Measurements from ENCODE around the gene STRADA.
A peak's percentile ranks its signal among the peaks of the same experiment; 100 is the strongest.

Gene STRADA

GRCh38 chr17:63741408-63742173, at the start of gene STRADA:
Gene STRADA (minus strand): TSS chr17:63741799. CDS start chr17:63728369, 13,430 bp downstream.
- DNase-seq = peak; percentile 98

- no peak for DNase-seq
These were observed 48.5 kb upstream of the STRADA start for GRCh38 chr17:63790057-63790456.

- DNase-seq = peak; percentile 44
These were observed 45.5 kb upstream of the STRADA start for GRCh38 chr17:63786971-63787711.

- DNase-seq = no peak
These were observed 44.5 kb upstream of the STRADA start for GRCh38 chr17:63786117-63786516.

- no peak for DNase-seq
These were observed 44.0 kb upstream of the STRADA start for GRCh38 chr17:63785556-63785955.

GRCh38 chr17:63783522-63783921, 41.9 kb upstream of the STRADA start:
- DNase-seq = no peak

- no peak for DNase-seq
These were observed 39.3 kb upstream of the STRADA start for GRCh38 chr17:63780928-63781327.

GRCh38 chr17:63780507-63780906, 38.9 kb upstream of the STRADA start:
- no peak for DNase-seq

GRCh38 chr17:63775420-63775819, 33.8 kb upstream of the STRADA start:
- DNase-seq = no peak

- peak; percentile 48 for DNase-seq
These were observed 33.3 kb upstream of the STRADA start for GRCh38 chr17:63774969-63775265.

GRCh38 chr17:63774141-63774968, 32.8 kb upstream of the STRADA start, which contains the start of gene DDX42:
Gene DDX42 (plus strand): TSS chr17:63774170. CDS start chr17:63787050, 12,880 bp downstream.
- DNase-seq = no peak

GRCh38 chr17:63773272-63774140, 31.9 kb upstream of the STRADA start, which contains the start of gene CCDC47:
Gene CCDC47 (minus strand): TSS chr17:63773597. CDS start chr17:63766175, 7,422 bp downstream.
- peak; percentile 99 for DNase-seq

GRCh38 chr17:63772801-63773271, 31.2 kb upstream of the STRADA start:
- peak; percentile 33 for DNase-seq

- DNase-seq = no peak
These were observed 26.8 kb upstream of the STRADA start for GRCh38 chr17:63768433-63768832.

- DNase-seq = no peak
These were observed 25.2 kb upstream of the STRADA start for GRCh38 chr17:63766754-63767153.

GRCh38 chr17:63764716-63765115, 23.1 kb upstream of the STRADA start:
- DNase-seq = no peak

GRCh38 chr17:63762161-63763078, 20.8 kb upstream of the STRADA start:
- peak; percentile 45 for DNase-seq

GRCh38 chr17:63760771-63761539, 19.4 kb upstream of the STRADA start:
- peak; percentile 51 for DNase-seq

GRCh38 chr17:63758428-63758827, 16.8 kb upstream of the STRADA start:
- DNase-seq = no peak

- DNase-seq = no peak
These were observed 12.4 kb upstream of the STRADA start for GRCh38 chr17:63754046-63754445.
